H1 (cell line): Measurements from ENCODE around the gene POLR3F. TPM values are rescaled to one million over a fixed set of nuclear protein-coding genes. Genes with fewer than 3 reads are reported as not detected.

Experiments used
- BCL11A ChIP-seq, 2 experiments: IDR thresholded peaks; one replicate each; pipeline ENCODE4 v1.6.1; 2011; ENCODE audit warnings: low read depth in 2 of 2, low read length in 2 of 2, mild to moderate bottlenecking in 2 of 2
- HDAC2 ChIP-seq, 2 experiments: fragments of 300-600 bp in 1 of 2; sonication (generic) in 1 of 2; IDR thresholded peaks; 2 replicates each; pipeline ENCODE4 v1.6.1; 2011 to 2012; ENCODE audit warnings: low read depth in 2 of 2, low read length in 2 of 2, mild to moderate bottlenecking in 2 of 2, moderate library complexity in 2 of 2, borderline replicate concordance in 1 of 2, inconsistent platforms in 1 of 2
- NRF1 ChIP-seq: IDR thresholded peaks from 2 replicates; pipeline ENCODE4 v1.6.1; 2011; ENCODE audit warnings: mild to moderate bottlenecking, low read depth, low read length, improper control_type of control experiment
- polyA plus RNA-seq, 7 experiments: library from polyadenylated mRNA; depleted of rRNA in 3 of 7; stranded (reverse) in 5 of 7; unstranded in 2 of 7; fragments of >200 nt in 5 of 7; fragments of 200-250 nt in 2 of 7; gene quantifications; 1 replicate in 5 of 7; 2 replicates in 1 of 7; 4 replicates in 1 of 7; pipeline versions ENCODE4 v1.2.1 to v1.2.3, GENCODE V29; 2011 to 2013; ENCODE audit warnings: missing spikeins in 2 of 7, mixed read lengths in 2 of 7
- total RNA-seq: library from RNA; stranded (reverse); fragmentation: NEBNext Ultra II Directional; extraction: Animal tissue kit (Norgen Biotek cat#: 25700); gene quantifications from 2 replicates; pipeline ENCODE4 v1.2.1, GENCODE V29; 2021

POLR3F gene
- total and polyA plus RNA-seq, 2 of the 8 experiments (the other 6 are each of a cell fraction or from before 2014, with no cell fraction given) = 5.7 to 14.0 TPM

DNA sequence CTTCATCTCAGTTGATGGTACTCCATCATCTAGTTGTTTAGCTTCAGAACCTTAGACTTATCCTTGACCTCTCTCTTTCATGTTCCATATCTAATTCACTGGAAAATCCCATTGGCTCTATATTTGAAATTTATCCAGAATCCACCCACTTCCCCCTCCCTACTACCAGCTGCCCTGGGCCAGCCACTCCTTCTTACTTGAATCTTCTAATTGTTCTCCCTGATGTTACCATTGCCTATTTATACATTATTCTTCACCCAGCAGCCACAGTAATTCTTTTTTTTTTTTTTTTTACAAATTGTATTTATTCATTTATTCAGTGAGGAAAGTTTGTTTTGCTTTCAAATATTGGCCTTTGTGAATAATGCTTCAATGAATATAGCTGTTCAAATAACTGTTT lies 48.8 kb downstream of the POLR3F start (continued):
- TF ChIP-seq BCL11A (IDR thresholded peaks at IDR 0.05; ENCODE audit: low read depth in 2 of 2, low read length in 2 of 2) = no peak
- no peak for TF ChIP-seq HDAC2 (IDR thresholded peaks at IDR 0.05; ENCODE audit: borderline replicate concordance in 1 of 2, low read depth in 2 of 2, low read length in 2 of 2)
- TF ChIP-seq NRF1 = no peak
